ENCODE data around the gene WDR64. TPM values are rescaled to one million over a fixed set of nuclear protein-coding genes. Genes with fewer than 3 reads are reported as not detected.

Gene WDR64
- total RNA-seq, 5 donors from 2014 or later (not counting 1 experiment from before 2014, with no cell fraction given) = 0.13 to 0.48 (median 0.26) TPM; not detected in 1

- Histone ChIP-seq H3K36me3 (ENCODE audit: control insufficient read depth in 2 of 2, extremely low read depth in 1 of 2, insufficient read depth in 1 of 2, low read length in 1 of 2) (no peaks in the 10 kb centered on the region), H3K27me3 (replicated peaks in 1 of 2; ENCODE audit: control insufficient read depth in 2 of 2, extremely low read depth in 1 of 2, insufficient read depth in 2 of 2, low read length in 1 of 2) (no peaks in the 10 kb centered on the region), H3K4me1 (ENCODE audit: control insufficient read depth in 1 of 2, extremely low read depth in 1 of 2, insufficient read depth in 2 of 2, low read length in 2 of 2) (no peaks in the 10 kb centered on the region), H3K27ac (ENCODE audit: low read length) (no peak overlapping the region), H3K4me3 (ENCODE audit: control insufficient read depth in 1 of 2, extremely low read depth in 1 of 2, low read length in 1 of 2) (no peak overlapping the region), H3K9me3 (no peaks in the 10 kb centered on the region)
- WGBS (ENCODE audit: insufficient coverage) = no CpG with 5 or more reads among the region's 4 CpGs
- DNase-seq (no peak), ATAC-seq (replicated peaks in 1 of 4) (no peak)
- H3K9me3 Mint-ChIP-seq = no peaks in the 10 kb centered on the region
- no peak overlapping the region for H3K27ac Mint-ChIP-seq
- no peak overlapping the region for H3K4me3 Mint-ChIP-seq
- ChIA-PET CTCF (no interaction called here), POLR2A (no interaction called here)
- H3K27me3 Mint-ChIP-seq = no peaks in the 10 kb centered on the region
- H3K4me1 Mint-ChIP-seq = peaks cover 1 to 11% (median 3%) of the 10 kb centered on the region in 3 donors
- no peaks in the 10 kb centered on the region for H3K36me3 Mint-ChIP-seq
Measured at GRCh38 chr1:241773991-241774390, 121.9 kb downstream of the WDR64 start.

- Histone ChIP-seq H3K27me3 (replicated peaks in 1 of 2; ENCODE audit: control insufficient read depth in 2 of 2, extremely low read depth in 1 of 2, insufficient read depth in 2 of 2, low read length in 1 of 2) (no peaks in the 10 kb centered on the region), H3K36me3 (ENCODE audit: control insufficient read depth in 2 of 2, extremely low read depth in 1 of 2, insufficient read depth in 1 of 2, low read length in 1 of 2) (no peaks in the 10 kb centered on the region), H3K27ac (ENCODE audit: low read length) (no peak overlapping the region), H3K4me1 (ENCODE audit: control insufficient read depth in 1 of 2, extremely low read depth in 1 of 2, insufficient read depth in 2 of 2, low read length in 2 of 2) (no peaks in the 10 kb centered on the region), H3K4me3 (ENCODE audit: control insufficient read depth in 1 of 2, extremely low read depth in 1 of 2, low read length in 1 of 2) (no peak overlapping the region), H3K9me3 (no peaks in the 10 kb centered on the region)
- POLR2A ChIA-PET = no interaction called here
- ATAC-seq (replicated peaks in 1 of 4) (no peak), DNase-seq (no peak)
- Mint-ChIP-seq H3K9me3 (no peaks in the 10 kb centered on the region), H3K4me1 (peaks cover under 1 to 3% (median under 1%) of the 10 kb centered on the region in 3 donors), H3K27me3 (peaks cover 5% of the 10 kb centered on the region in 2 donors), H3K27ac (no peak overlapping the region), H3K36me3 (peaks cover 2% of the 10 kb centered on the region), H3K4me3 (no peak overlapping the region)
- 94% methylated on average over 2 of the region's 2 CpGs for WGBS (ENCODE audit: insufficient coverage)
- CTCF ChIA-PET = no interaction called here
Measured at GRCh38 chr1:241775021-241775420, 122.9 kb downstream of the WDR64 start.

- DNase-seq (no peak), ATAC-seq (replicated peaks in 1 of 4) (no peak)
- Mint-ChIP-seq H3K27ac (no peak overlapping the region), H3K9me3 (no peaks in the 10 kb centered on the region), H3K4me3 (no peak overlapping the region), H3K36me3 (peaks cover 3% of the 10 kb centered on the region), H3K4me1 (no peaks in the 10 kb centered on the region), H3K27me3 (peaks cover 9 to 11% of the 10 kb centered on the region in 2 donors)
- Histone ChIP-seq H3K4me1 (ENCODE audit: control insufficient read depth in 1 of 2, extremely low read depth in 1 of 2, insufficient read depth in 2 of 2, low read length in 2 of 2) (no peaks in the 10 kb centered on the region), H3K27ac (ENCODE audit: low read length) (no peak overlapping the region), H3K36me3 (ENCODE audit: control insufficient read depth in 2 of 2, extremely low read depth in 1 of 2, insufficient read depth in 1 of 2, low read length in 1 of 2) (no peaks in the 10 kb centered on the region), H3K9me3 (no peaks in the 10 kb centered on the region), H3K4me3 (ENCODE audit: control insufficient read depth in 1 of 2, extremely low read depth in 1 of 2, low read length in 1 of 2) (no peak overlapping the region), H3K27me3 (replicated peaks in 1 of 2; ENCODE audit: control insufficient read depth in 2 of 2, extremely low read depth in 1 of 2, insufficient read depth in 2 of 2, low read length in 1 of 2) (no peaks in the 10 kb centered on the region)
- CTCF ChIA-PET = interaction anchor here (0.6 to 0.7 kb wide), 2 partner anchors 49 to 230 kb away, joined by 3 read pairs; no protein-coding TSS in a partner anchor
- POLR2A ChIA-PET = no interaction called here
Measured at GRCh38 chr1:241776911-241777310, 124.8 kb downstream of the WDR64 start.

GRCh38 chr1:241778117-241778516 is 126.0 kb downstream of the WDR64 start:
- Mint-ChIP-seq H3K4me1 (no peaks in the 10 kb centered on the region), H3K27ac (no peak overlapping the region), H3K27me3 (peaks cover 9 to 14% of the 10 kb centered on the region in 2 donors), H3K9me3 (no peaks in the 10 kb centered on the region), H3K36me3 (peaks cover 3% of the 10 kb centered on the region), H3K4me3 (no peak overlapping the region)
- no CpG with 5 or more reads among the region's 1 CpG for WGBS (ENCODE audit: insufficient coverage)
- ChIA-PET POLR2A (no interaction called here), CTCF (no interaction called here)
- H3K9me3 ChIP-seq = no peaks in the 10 kb centered on the region
- no peaks in the 10 kb centered on the region for H3K4me1 ChIP-seq (ENCODE audit: control insufficient read depth in 1 of 2, extremely low read depth in 1 of 2, insufficient read depth in 2 of 2, low read length in 2 of 2)
- ATAC-seq (replicated peaks in 1 of 4) = no peak
- H3K27me3 ChIP-seq (replicated peaks in 1 of 2; ENCODE audit: control insufficient read depth in 2 of 2, extremely low read depth in 1 of 2, insufficient read depth in 2 of 2, low read length in 1 of 2) = no peaks in the 10 kb centered on the region
- DNase-seq = no peak
- H3K36me3 ChIP-seq (ENCODE audit: control insufficient read depth in 2 of 2, extremely low read depth in 1 of 2, insufficient read depth in 1 of 2, low read length in 1 of 2) = no peaks in the 10 kb centered on the region
- no peak overlapping the region for H3K27ac ChIP-seq (ENCODE audit: low read length)
- H3K4me3 ChIP-seq (ENCODE audit: control insufficient read depth in 1 of 2, extremely low read depth in 1 of 2, low read length in 1 of 2) = no peak overlapping the region

- no peaks in the 10 kb centered on the region for H3K36me3 ChIP-seq (ENCODE audit: control insufficient read depth in 2 of 2, extremely low read depth in 1 of 2, insufficient read depth in 1 of 2, low read length in 1 of 2)
- H3K27me3 ChIP-seq (replicated peaks in 1 of 2; ENCODE audit: control insufficient read depth in 2 of 2, extremely low read depth in 1 of 2, insufficient read depth in 2 of 2, low read length in 1 of 2) = no peaks in the 10 kb centered on the region
- no peaks in the 10 kb centered on the region for H3K4me1 ChIP-seq (ENCODE audit: control insufficient read depth in 1 of 2, extremely low read depth in 1 of 2, insufficient read depth in 2 of 2, low read length in 2 of 2)
- H3K9me3 Mint-ChIP-seq = no peaks in the 10 kb centered on the region
- no CpG with 5 or more reads among the region's 1 CpG for WGBS (ENCODE audit: insufficient coverage)
- CTCF ChIA-PET = no interaction called here
- H3K9me3 ChIP-seq = no peaks in the 10 kb centered on the region
- H3K4me3 ChIP-seq (ENCODE audit: control insufficient read depth in 1 of 2, extremely low read depth in 1 of 2, low read length in 1 of 2) = no peak overlapping the region
- no peak overlapping the region for H3K27ac ChIP-seq (ENCODE audit: low read length)
- H3K36me3 Mint-ChIP-seq = peaks cover 3% of the 10 kb centered on the region
- no peaks in the 10 kb centered on the region for H3K4me1 Mint-ChIP-seq
- ATAC-seq (replicated peaks in 1 of 4) (no peak), DNase-seq (no peak)
- H3K27me3 Mint-ChIP-seq = peaks cover 17 to 18% of the 10 kb centered on the region in 2 donors
- no peak overlapping the region for H3K4me3 Mint-ChIP-seq
- POLR2A ChIA-PET = no interaction called here
- no peak overlapping the region for H3K27ac Mint-ChIP-seq
Measured at GRCh38 chr1:241779897-241780296, 127.8 kb downstream of the WDR64 start.

GRCh38 chr1:241782396-241782795 is 130.3 kb downstream of the WDR64 start:
- no peaks in the 10 kb centered on the region for H3K27me3 ChIP-seq (replicated peaks in 1 of 2; ENCODE audit: control insufficient read depth in 2 of 2, extremely low read depth in 1 of 2, insufficient read depth in 2 of 2, low read length in 1 of 2)
- no CpG with 5 or more reads among the region's 4 CpGs for WGBS (ENCODE audit: insufficient coverage)
- DNase-seq (no peak), ATAC-seq (replicated peaks in 1 of 4) (no peak)
- ChIA-PET CTCF (no interaction called here), POLR2A (no interaction called here)
- no peaks in the 10 kb centered on the region for H3K4me1 ChIP-seq (ENCODE audit: control insufficient read depth in 1 of 2, extremely low read depth in 1 of 2, insufficient read depth in 2 of 2, low read length in 2 of 2)
- H3K36me3 ChIP-seq (ENCODE audit: control insufficient read depth in 2 of 2, extremely low read depth in 1 of 2, insufficient read depth in 1 of 2, low read length in 1 of 2) = no peaks in the 10 kb centered on the region
- H3K9me3 ChIP-seq = no peaks in the 10 kb centered on the region
- Mint-ChIP-seq H3K4me1 (no peaks in the 10 kb centered on the region), H3K4me3 (no peak overlapping the region), H3K36me3 (peaks cover 3% of the 10 kb centered on the region), H3K27ac (no peak overlapping the region), H3K27me3 (peaks cover 17 to 18% of the 10 kb centered on the region in 2 donors), H3K9me3 (no peaks in the 10 kb centered on the region)
- H3K27ac ChIP-seq (ENCODE audit: low read length) = no peak overlapping the region
- no peak overlapping the region for H3K4me3 ChIP-seq (ENCODE audit: control insufficient read depth in 1 of 2, extremely low read depth in 1 of 2, low read length in 1 of 2)

GRCh38 chr1:241787691-241788090 is 135.6 kb downstream of the WDR64 start:
- H3K36me3 ChIP-seq (ENCODE audit: control insufficient read depth in 2 of 2, extremely low read depth in 1 of 2, insufficient read depth in 1 of 2, low read length in 1 of 2) = no peaks in the 10 kb centered on the region
- no peaks in the 10 kb centered on the region for H3K9me3 ChIP-seq
- Mint-ChIP-seq H3K27ac (no peak overlapping the region), H3K27me3 (peaks cover 7 to 8% of the 10 kb centered on the region in 2 donors), H3K4me1 (no peaks in the 10 kb centered on the region), H3K9me3 (no peaks in the 10 kb centered on the region), H3K36me3 (no peaks in the 10 kb centered on the region), H3K4me3 (no peak overlapping the region)
- H3K27ac ChIP-seq (ENCODE audit: low read length) = no peak overlapping the region
- H3K4me1 ChIP-seq (ENCODE audit: control insufficient read depth in 1 of 2, extremely low read depth in 1 of 2, insufficient read depth in 2 of 2, low read length in 2 of 2) = no peaks in the 10 kb centered on the region
- no peak overlapping the region for H3K4me3 ChIP-seq (ENCODE audit: control insufficient read depth in 1 of 2, extremely low read depth in 1 of 2, low read length in 1 of 2)
- ChIA-PET CTCF (no interaction called here), POLR2A (interaction anchor here in 1 of 2 donors (0.6 kb wide), 1 partner anchor 17 kb away, joined by 26 read pairs; no protein-coding TSS in a partner anchor)
- no CpG with 5 or more reads among the region's 4 CpGs for WGBS (ENCODE audit: insufficient coverage)
- no peaks in the 10 kb centered on the region for H3K27me3 ChIP-seq (replicated peaks in 1 of 2; ENCODE audit: control insufficient read depth in 2 of 2, extremely low read depth in 1 of 2, insufficient read depth in 2 of 2, low read length in 1 of 2)
- no peak for DNase-seq
- ATAC-seq (replicated peaks in 1 of 4) = no peak

All from T-cell (primary cell).